ENCODE results near the gene DIP2A. TPM values are rescaled to one million over a fixed set of nuclear protein-coding genes. Genes with fewer than 3 reads are reported as not detected.

Gene DIP2A
- total RNA-seq (2016; rRNA removed; fragmentation: Illumina TruSeq; extraction: Trizol) (14.3 and 18.5 TPM in 2 replicates), polyA plus RNA-seq (2011; rRNA removed) (37.6 and 39.6 TPM in 2 replicates), polyA minus RNA-seq (2011; rRNA and poly(A)+ RNA removed; ENCODE audit: low replicate concordance) (62.8 and 78.2 TPM in 2 replicates), Bru-seq, nascent RNA (percentile 62 among the genes with signal in this experiment), BruChase-seq, experiment 1, labeled RNA remaining after a 6-hour chase (percentile 73 among the genes with signal in this experiment), BruChase-seq, experiment 2, labeled RNA remaining after a 2-hour chase (percentile 70 among the genes with signal in this experiment)
- total RNA-seq (2016; cell fraction: cytosol; rRNA removed; fragmentation: Illumina TruSeq; extraction: Trizol; ENCODE audit: low read depth), result 10.2 and 10.8 TPM in 2 replicates
- total RNA-seq (2016; cell fraction: insoluble cytoplasmic fraction; rRNA removed; fragmentation: Illumina TruSeq; extraction: Trizol), result 13.5 and 16.4 TPM in 2 replicates
- total RNA-seq (2016; cell fraction: membrane; rRNA removed; fragmentation: Illumina TruSeq; extraction: Trizol), result 12.6 and 13.7 TPM in 2 replicates
- total RNA-seq (2016; cell fraction: nucleus; rRNA removed; fragmentation: Illumina TruSeq; extraction: Trizol), result 25.8 and 30.7 TPM in 2 replicates
- 16.3 and 17.3 TPM in 2 replicates for polyA plus RNA-seq (2011; cell fraction: cytosol; rRNA removed)
- polyA plus RNA-seq (2011; cell fraction: nucleus; rRNA removed), result 116 and 124 TPM in 2 replicates
- 21.3 and 25.5 TPM in 2 replicates for polyA plus RNA-seq (2012)
- polyA plus RNA-seq (2016; cell fraction: cytosol; fragmentation: Illumina TruSeq; extraction: Trizol; ENCODE audit: low read depth), result 2.1 and 2.2 TPM in 2 replicates
- 13.0 and 14.5 TPM in 2 replicates for polyA plus RNA-seq (2016; cell fraction: insoluble cytoplasmic fraction; fragmentation: Illumina TruSeq; extraction: Trizol; ENCODE audit: low read depth)
- polyA plus RNA-seq (2016; cell fraction: membrane; fragmentation: Illumina TruSeq; extraction: Trizol; ENCODE audit: low read depth), result 3.5 and 5.2 TPM in 2 replicates
- 63.2 and 73.6 TPM in 2 replicates for polyA plus RNA-seq (2016; cell fraction: nucleus; fragmentation: Illumina TruSeq; extraction: Trizol; ENCODE audit: insufficient read depth, low read depth)
- polyA minus RNA-seq (2011; cell fraction: cytosol; rRNA and poly(A)+ RNA removed), result 14.9 and 16.2 TPM in 2 replicates
- polyA minus RNA-seq (2011; cell fraction: nucleus; rRNA and poly(A)+ RNA removed), result 89.9 and 90.4 TPM in 2 replicates
- long read RNA-seq, experiment 1, full-length matches to known transcripts, result 5 of 7 reads
- long read RNA-seq, experiment 1, partial matches to known transcripts, result 1 of 7 reads
- long read RNA-seq, experiment 1, other reads (novel, unspliced or antisense), result 1 of 7 reads
- long read RNA-seq, experiment 2, partial matches to known transcripts, result 5 of 16 reads
- long read RNA-seq, experiment 2, other reads (novel, unspliced or antisense), result 11 of 16 reads

GRCh38 chr21:46458315-46459023, at the start of gene DIP2A:
Gene DIP2A (plus strand): TSS chr21:46458891. CDS start chr21:46459132, 241 bp downstream.
- H3K4me3 ChIP-seq (replicated peaks in 1 of 3; ENCODE audit: insufficient read depth in 1 of 3, low read depth in 2 of 3, low read length in 3 of 3), result peak within 1 kb of the TSS; percentile 85 to 98 (median 89)
- no peaks in the 10 kb centered on the region; a peak in 1 of 5 replicates for H3K27me3 ChIP-seq (ENCODE audit: control insufficient read depth in 1 of 2, insufficient read depth in 2 of 2, low read length in 2 of 2)
- H3K79me2 ChIP-seq (ENCODE audit: insufficient read depth, low read length), result peaks cover 44% of the 10 kb centered on the region
- DNase-seq (ENCODE audit: low spot score) (peak; percentile 95), ATAC-seq (peak; percentile 98), FAIRE-seq (peak; percentile 76)
- POLR2A ChIA-PET, result interaction anchor here (0.6 to 2.9 kb wide), 12 partner anchors 13 to 305 kb away, joined by 3 to 14 read pairs (median 4); partner anchors contain the start of gene PRMT2
- H2AFZ ChIP-seq (ENCODE audit: low read length), result no peak within 1 kb of the TSS
- peak within 1 kb of the TSS; percentile 99 for H3K4me2 ChIP-seq (ENCODE audit: low read depth, low read length)
- intact Hi-C loops (cut with micrococcal nuclease; ENCODE audit: unreplicated experiment), result no loop called here
- H4K20me1 ChIP-seq (ENCODE audit: insufficient read depth, low read length), result no peaks in the 10 kb centered on the region
- under 1% methylated on average over 18 of the region's 91 CpGs for WGBS (ENCODE audit: low lambda C conversion rate)
- H3K9ac ChIP-seq (ENCODE audit: insufficient read depth, low read depth, low read length), result peak within 1 kb of the TSS; percentile 93
- in situ Hi-C loops (cut with HindIII; ENCODE audit: extremely low pct_ligation_motif_present, low pct_unique_long_range_greater_than_20kb), result no loop called here
- no peaks in the 10 kb centered on the region for H3K9me3 ChIP-seq (ENCODE audit: low read length)
- peak within 1 kb of the TSS; percentile 94 for H3K27ac ChIP-seq (ENCODE audit: extremely low read length, insufficient read depth, low read length)
- peaks cover 51% of the 10 kb centered on the region for H3K4me1 ChIP-seq (ENCODE audit: insufficient read depth, low read length)
- H3K36me3 ChIP-seq (replicated peaks in 1 of 2; ENCODE audit: control insufficient read depth in 1 of 2, insufficient read depth in 2 of 2, low read length in 2 of 2), result peaks cover 4 to 8% of the 10 kb centered on the region in 2 experiments; a peak in 2 of 5 replicates
- CTCF ChIA-PET (ENCODE audit: low intra/inter-chr PET ratio, low total read pairs), result no interaction called here
- BruUV-seq (replicated peaks), result no TSS peak
- no peak for TF ChIP-seq NONO (IDR thresholded peaks at IDR 0.05)
- peak; percentile 90 for TF ChIP-seq NONO (CRISPR knock-in tag; conservative IDR thresholded peaks at IDR 0.05)
- no peak for TF ChIP-seq GABPA (IDR thresholded peaks at IDR 0.05; ENCODE audit: low read depth, low read length)
- TF ChIP-seq GABPA (CRISPR knock-in tag; IDR thresholded peaks at IDR 0.05; ENCODE audit: low read depth), result no peak
- TF ChIP-seq PAWR (CRISPR knock-in tag; IDR thresholded peaks at IDR 0.05; ENCODE audit: borderline replicate concordance), result no peak
- TF ChIP-seq MXD4 (CRISPR knock-in tag; IDR thresholded peaks at IDR 0.05), result peak; percentile 92
- no peak for TF ChIP-seq ZBTB25 (CRISPR knock-in tag; IDR thresholded peaks at IDR 0.05)
- TF ChIP-seq YY1 (IDR thresholded peaks at IDR 0.05; ENCODE audit: insufficient read depth, insufficient replicate concordance, low read depth, low read length), result peak; percentile 82
- peak; percentile 45 for TF ChIP-seq MED1 (CRISPR knock-in tag; IDR thresholded peaks at IDR 0.05)
- no peak for TF ChIP-seq SMYD3 (CRISPR knock-in tag; IDR thresholded peaks at IDR 0.05)
- TF ChIP-seq TFDP2 (CRISPR knock-in tag; IDR thresholded peaks at IDR 0.05), result peak; percentile 97
- peak; percentile 56; the same call in 1 of the 2 replicates for TF ChIP-seq TBX3 (IDR thresholded peaks at IDR 0.05; ENCODE audit: borderline replicate concordance)
- TF ChIP-seq REL (CRISPR knock-in tag; conservative IDR thresholded peaks at IDR 0.05), result peak; percentile 71; the same call in 1 of the 2 replicates
- no peak for TF ChIP-seq CBX5 (CRISPR knock-in tag; IDR thresholded peaks at IDR 0.05; ENCODE audit: borderline replicate concordance)
- TF ChIP-seq TEF (CRISPR knock-in tag; IDR thresholded peaks at IDR 0.05), result 0 out of 2 replicates have a peak, but pooled peaks have one; percentile 11
- TF ChIP-seq NR2F2 (IDR thresholded peaks at IDR 0.05; ENCODE audit: borderline replicate concordance, low read depth), result no peak

Measured in HepG2 (cell line).